ENCODE measurements around the gene DHFR.

DNA sequence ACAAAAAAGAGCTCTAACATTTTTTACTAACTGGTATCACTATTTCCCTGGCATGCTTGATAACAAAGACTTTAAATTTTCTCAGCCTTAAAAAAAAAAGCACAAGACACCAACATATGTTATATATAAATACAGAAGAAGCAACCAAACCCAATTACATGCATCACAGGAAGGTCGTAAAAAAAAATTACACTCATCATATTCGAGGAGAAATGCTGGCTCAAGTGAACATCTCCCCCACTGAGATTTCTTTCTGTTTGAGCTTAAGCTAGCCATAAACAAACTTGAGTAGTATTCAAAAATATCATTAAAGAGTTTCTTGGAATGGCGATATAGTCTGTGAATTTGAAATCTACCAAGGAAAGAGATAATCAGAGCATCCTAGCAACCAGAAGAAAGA is 7.9 kb downstream of the DHFR start:
- TF ChIP-seq, protein P1, sequence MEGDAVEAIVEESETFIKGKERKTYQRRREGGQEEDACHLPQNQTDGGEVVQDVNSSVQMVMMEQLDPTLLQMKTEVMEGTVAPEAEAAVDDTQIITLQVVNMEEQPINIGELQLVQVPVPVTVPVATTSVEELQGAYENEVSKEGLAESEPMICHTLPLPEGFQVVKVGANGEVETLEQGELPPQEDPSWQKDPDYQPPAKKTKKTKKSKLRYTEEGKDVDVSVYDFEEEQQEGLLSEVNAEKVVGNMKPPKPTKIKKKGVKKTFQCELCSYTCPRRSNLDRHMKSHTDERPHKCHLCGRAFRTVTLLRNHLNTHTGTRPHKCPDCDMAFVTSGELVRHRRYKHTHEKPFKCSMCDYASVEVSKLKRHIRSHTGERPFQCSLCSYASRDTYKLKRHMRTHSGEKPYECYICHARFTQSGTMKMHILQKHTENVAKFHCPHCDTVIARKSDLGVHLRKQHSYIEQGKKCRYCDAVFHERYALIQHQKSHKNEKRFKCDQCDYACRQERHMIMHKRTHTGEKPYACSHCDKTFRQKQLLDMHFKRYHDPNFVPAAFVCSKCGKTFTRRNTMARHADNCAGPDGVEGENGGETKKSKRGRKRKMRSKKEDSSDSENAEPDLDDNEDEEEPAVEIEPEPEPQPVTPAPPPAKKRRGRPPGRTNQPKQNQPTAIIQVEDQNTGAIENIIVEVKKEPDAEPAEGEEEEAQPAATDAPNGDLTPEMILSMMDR (IDR thresholded peaks at IDR 0.05), result no peak
- no peak for TF ChIP-seq EP300 (IDR thresholded peaks at IDR 0.05)
- no peak for TF ChIP-seq POLR2AphosphoS5 (IDR thresholded peaks at IDR 0.05)
